GM18870 (cell line): ENCODE measurements around the gene F8A3.
"Not testable (repeated sequence)": the region's sequence is repeated elsewhere in the genome, so short reads cannot be mapped to it uniquely, and the experiment has no call there.

Experiments used
- ATAC-seq: cut with Tn5 transposase; IDR thresholded peaks from one replicate; pipeline ENCODE4 v1.9.1; 2021; ENCODE audit warnings: moderate library complexity; ENCODE audit not compliant: unreplicated experiment

Gene F8A3

DNA sequence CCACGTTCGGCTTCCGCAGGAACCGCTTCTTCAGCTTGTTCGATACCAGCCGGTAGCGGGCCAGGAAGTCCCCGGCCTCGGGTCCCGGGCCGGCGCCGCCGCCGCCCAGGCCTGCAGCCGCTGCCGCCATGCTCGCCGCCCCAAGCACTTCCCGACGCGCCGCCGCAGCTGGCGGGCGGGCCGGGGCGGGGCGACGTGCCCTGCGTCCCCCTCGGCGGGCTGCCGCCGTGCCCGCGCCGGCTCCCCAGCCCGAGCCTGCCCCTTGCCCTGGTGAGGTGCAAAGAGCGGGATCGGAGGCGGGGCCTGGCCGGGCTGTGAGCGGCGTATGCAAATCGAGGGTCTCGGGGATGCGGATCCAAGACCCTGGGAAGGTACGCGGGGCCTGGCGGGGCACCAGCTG is at the start of gene F8A3:
Gene F8A3, minus strand, starts transcription at position 150 of the 400 bp plus-strand sequence. Its CDS starts 20 bp downstream, at position 130.
- ATAC-seq = peak; percentile 59

GRCh38 chrX:155505296-155505695 is 46.9 kb upstream of the F8A3 start:
- no peak for ATAC-seq

DNA sequence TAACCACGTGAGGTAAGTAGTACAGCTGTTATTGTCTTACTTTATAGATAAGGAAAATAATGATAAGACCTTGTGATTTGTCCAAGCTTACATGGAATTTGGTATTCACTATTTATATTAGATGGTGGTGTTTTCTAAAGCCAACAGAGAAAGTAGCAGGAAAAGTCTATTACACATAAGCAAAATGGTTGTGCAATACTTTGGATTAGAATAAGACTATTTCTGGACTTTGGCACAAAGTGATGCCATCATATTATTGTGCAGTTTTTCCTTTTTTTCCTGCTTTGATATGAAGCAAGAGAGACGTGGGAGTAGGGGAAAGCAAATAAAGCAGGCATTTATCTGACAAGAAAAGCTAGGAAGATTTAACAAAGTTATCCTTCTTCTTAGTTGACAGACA is 36.7 kb upstream of the F8A3 start:
- ATAC-seq = not testable (repeated sequence)

DNA sequence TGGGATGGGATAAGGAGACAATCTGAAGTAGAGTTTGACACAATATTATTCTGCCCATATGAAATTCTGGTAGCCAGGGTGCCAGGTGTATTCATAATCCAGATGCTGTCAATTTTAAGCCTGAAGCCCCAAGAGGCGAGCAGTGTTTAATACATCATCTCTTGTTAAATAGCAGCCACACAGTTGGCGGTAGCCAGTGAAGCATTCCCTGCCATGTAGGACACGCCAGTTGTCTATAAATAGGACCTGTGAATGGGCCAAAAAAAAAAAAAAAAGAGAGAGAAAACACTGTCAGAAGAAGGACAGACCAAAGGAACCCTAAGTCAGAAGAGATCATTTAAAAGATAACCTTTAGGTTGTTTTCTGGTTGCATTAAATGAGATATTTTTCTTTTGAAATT is 33.0 kb upstream of the F8A3 start:
- ATAC-seq = not testable (repeated sequence)

DNA sequence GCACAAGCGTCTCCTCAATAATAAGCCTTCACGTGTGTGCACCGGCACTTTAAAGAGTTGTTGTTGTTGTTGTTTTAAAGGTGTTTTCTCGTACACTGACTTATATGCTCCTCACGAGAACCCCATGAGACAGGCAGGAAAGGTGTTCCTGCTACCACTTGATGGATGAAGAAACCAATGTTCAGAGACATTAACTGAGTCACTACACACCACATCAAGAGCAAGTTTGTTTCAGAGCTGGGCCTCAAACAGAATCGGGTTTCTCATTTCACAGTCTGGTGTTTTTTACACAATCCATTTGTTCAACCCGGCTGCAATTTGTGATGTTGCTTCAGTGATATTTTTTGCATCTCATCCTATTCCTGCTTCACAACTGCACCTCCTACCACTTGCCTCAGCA is 18.7 kb upstream of the F8A3 start:
- not testable (repeated sequence) for ATAC-seq

GRCh38 chrX:155466269-155466938 is 8.0 kb upstream of the F8A3 start:
- ATAC-seq = not testable (repeated sequence)

- ATAC-seq = not testable (repeated sequence)
These were observed 2.1 kb upstream of the F8A3 start for GRCh38 chrX:155460501-155460900.

GRCh38 chrX:155457761-155458447 is 516 bp downstream of the F8A3 start:
- ATAC-seq = peak; percentile 65

DNA sequence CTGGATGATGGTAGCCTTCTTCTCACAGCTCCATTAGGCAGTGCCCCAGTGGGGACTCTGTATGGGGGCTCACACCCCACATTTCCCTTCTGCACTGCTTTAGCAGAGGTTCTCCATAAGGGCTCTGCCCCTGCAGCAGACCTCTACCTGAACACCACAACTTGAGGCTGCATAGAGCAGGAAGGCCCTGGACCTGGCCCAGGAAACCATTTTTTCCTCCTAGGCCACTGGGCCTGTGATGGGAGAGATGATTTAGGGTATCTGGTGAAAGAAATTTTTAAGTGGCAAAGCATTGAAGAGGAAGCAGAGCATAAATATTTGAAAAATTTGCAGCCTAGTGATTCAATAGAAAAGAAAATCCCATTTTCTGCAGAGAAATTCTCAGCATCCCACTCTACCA is 17.3 kb downstream of the F8A3 start:
- ATAC-seq = no peak

GRCh38 chrX:155435744-155436112 is 22.7 kb downstream of the F8A3 start:
- ATAC-seq = no peak

DNA sequence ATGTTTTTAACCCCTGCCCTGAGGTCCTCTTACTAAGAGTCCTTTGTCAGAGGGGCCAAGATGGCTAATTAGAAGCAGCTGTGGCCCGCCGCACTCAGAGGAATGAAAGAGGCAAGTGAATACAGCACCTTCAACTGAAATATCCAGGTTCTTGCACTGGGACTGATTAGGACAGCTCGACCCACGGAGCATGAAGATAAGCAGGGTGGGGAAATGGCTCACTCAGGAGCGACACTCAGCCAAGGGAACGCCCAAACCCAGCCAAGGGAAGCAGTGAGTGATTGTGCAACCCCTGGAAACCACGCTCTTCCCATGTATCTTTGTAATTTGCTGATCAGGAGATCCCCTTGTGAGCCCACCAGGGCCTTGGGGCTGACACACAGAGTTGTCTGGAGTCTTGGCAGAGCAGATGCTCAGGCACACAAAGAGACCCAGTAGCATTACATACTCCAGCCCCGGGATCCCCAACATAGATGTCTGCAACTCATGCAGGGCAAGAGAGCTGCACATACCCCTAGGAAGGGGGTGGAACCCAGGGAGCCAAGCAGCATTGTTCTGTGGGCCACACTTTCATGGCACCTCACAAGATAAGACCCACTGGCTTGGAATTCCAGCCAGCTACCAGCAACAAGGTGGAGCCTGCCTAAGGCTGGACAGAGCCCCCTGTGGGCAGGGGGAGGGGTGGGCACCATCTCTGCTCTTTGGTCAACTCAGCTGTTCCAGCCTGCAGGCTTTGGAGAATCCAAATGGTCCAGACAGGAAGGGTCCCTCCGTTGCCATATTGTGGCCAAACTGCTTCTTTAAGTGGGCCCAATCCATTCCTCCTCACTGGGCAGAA is 23.3 kb downstream of the F8A3 start:
- ATAC-seq = no peak

GRCh38 chrX:155417769-155418168 is 40.7 kb downstream of the F8A3 start:
- no peak for ATAC-seq
